ENCODE results near the gene PRPSAP2.

PRPSAP2 gene

DNA sequence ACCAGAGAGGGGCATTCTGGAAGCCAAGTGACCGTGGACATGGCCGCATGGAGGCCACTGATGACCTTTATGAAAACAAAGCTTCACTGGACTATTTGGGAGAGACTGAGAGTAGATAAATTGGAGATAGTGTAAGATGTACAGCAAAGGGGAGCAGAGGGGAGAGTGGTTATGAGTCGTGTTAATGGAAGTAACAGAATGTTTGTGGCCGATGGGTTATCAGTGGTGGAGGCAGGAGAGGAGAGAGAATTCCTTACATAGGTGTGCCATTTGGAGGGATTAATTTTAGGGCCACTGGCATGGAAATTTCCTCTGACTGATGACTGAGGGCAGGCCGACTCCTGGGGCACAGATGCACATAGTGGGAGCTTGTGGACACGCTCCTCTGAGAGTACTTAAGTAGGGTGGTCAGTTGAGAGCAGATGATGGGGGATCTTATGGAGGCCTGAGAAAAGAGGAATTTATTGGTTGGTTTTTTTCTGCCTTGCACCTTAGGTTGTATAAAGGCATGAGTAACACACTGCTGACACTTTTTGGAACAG lies 19.2 kb downstream of the PRPSAP2 start:
- TF ChIP-seq GATA3 (IDR thresholded peaks at IDR 0.05; ENCODE audit: low read depth, low read length), result no peak
- no peak for TF ChIP-seq GATA2 (IDR thresholded peaks at IDR 0.05; ENCODE audit: low read depth, low read length)

DNA sequence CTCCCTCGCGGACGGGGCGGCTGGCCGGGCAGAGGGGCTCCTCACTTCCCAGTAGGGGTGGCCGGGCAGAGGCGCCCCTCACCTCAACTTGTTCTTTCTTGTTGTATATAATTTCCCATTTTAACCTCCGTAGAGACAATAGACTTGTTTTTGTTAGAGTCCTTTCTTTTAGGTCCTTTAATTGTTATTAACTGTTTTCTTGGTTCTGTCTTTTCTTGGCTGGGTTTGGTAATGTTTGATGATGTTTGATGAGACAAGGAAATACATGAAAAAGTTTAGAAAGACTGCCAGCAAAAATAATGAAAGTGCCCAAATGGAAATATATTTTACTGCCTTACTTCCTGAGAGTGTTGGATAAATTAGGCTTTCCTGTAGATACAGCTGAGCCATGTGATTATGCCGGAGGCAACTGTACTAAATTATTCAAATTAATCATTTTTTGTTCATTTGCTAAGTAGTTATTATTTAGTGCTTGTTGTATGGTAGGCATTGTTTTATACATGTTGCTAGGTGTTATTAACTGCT lies 30.9 kb downstream of the PRPSAP2 start:
- TF ChIP-seq GATA2 (IDR thresholded peaks at IDR 0.05; ENCODE audit: low read depth, low read length), result no peak
- no peak for TF ChIP-seq GATA3 (IDR thresholded peaks at IDR 0.05; ENCODE audit: low read depth, low read length)

DNA sequence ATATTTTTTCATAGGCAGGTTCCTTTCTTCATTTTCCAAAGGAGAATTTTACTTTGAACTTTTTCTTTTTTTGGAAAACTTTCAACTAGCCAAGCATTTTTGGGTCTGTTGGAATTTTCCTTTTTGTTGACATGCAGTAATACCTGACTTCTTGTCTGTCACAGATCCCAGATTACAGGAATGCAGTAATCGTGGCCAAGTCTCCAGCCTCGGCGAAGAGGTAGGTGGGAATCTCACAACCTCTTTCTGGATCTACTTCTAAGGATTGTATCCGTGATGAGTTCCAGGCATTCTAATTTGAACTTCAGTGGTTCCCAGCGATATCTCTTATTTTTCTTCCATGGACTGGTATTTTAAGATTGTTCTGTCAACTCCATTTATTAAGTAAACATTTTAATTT lies 31.7 kb downstream of the PRPSAP2 start:
- TF ChIP-seq GATA3 (IDR thresholded peaks at IDR 0.05; ENCODE audit: low read depth, low read length) (no peak), GATA2 (IDR thresholded peaks at IDR 0.05; ENCODE audit: low read depth, low read length) (no peak)

DNA sequence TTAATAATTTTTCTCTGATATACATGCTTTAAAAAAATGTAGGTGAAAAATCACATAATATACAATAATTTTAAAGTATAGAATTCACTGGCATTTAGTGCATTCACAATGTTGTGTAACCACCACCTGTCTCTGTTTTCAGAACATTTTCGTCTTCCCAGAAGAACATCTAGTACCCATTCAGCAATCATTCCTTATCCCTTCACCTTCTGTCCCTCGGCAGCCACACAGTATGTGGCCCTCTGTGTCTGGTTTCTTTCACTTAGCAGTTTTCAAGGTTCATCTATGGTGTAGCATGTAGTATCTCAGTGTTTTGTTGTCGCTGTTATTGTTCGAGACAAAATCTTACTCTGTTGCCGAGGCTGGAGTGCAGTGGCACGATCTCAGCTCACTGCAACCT lies 33.6 kb downstream of the PRPSAP2 start:
- no peak for TF ChIP-seq GATA3 (IDR thresholded peaks at IDR 0.05; ENCODE audit: low read depth, low read length)
- no peak for TF ChIP-seq GATA2 (IDR thresholded peaks at IDR 0.05; ENCODE audit: low read depth, low read length)

DNA sequence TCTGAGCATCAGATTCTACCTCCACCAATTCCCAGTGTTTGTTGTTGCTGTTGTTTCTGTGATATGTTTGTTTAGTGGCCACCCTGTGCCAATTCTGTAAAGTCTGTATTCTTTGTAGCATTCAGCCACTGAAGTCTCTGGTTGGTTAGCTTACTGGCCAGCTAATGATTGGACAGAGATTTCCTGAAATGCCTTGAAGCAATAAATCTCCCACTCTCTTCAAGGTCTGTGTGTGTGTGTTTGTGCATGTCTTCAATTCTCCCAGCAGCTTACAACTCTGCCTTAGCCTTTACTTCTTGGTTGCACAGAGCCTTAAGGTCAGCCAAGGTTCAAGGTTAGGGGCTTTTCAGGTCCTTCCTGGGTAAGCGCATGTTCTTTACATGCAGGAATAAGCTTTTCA lies 38.2 kb downstream of the PRPSAP2 start:
- TF ChIP-seq GATA2 (IDR thresholded peaks at IDR 0.05; ENCODE audit: low read depth, low read length), result no peak
- TF ChIP-seq GATA3 (IDR thresholded peaks at IDR 0.05; ENCODE audit: low read depth, low read length), result no peak

DNA sequence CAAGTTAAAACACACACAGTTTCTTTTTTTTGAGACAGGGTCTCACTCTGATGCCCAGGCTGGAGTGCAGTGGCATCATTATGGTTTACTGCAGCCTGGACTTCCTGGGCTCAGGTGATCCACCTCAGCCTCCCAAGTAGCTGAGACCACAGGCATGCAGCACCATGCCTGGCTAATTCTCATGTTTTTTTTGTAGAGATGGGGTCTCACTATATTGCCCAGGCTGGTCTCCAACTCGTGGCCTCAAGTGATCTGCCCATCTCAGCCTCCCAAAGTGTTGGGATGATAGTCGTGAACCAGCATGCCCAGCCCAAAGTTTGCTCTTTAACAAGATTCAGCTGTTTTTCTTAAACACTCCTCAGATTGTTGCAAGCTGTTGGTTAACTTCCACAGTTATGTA lies 39.0 kb downstream of the PRPSAP2 start:
- no peak for TF ChIP-seq GATA2 (IDR thresholded peaks at IDR 0.05; ENCODE audit: low read depth, low read length)
- no peak for TF ChIP-seq GATA3 (IDR thresholded peaks at IDR 0.05; ENCODE audit: low read depth, low read length)

DNA sequence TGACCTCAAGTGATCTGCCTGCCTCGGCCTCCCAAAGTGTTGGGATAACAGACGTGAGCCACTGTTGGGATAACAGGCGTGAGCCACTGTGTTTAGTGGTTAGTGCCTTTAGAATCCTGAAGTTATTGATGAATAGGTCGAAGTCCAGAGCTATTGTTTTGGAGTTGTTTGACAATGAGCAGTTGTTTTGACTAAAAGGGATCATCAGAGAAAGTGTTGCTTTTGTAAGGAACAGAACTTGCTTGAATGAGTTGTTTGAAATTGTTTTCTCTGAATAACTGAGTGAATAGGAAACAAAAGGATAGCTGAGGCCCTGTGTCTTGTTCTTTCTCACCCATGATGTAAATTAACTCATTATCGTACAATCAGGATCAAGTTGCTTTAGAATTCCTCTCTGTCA lies 46.6 kb downstream of the PRPSAP2 start:
- TF ChIP-seq GATA2 (IDR thresholded peaks at IDR 0.05; ENCODE audit: low read depth, low read length), result no peak
- TF ChIP-seq GATA3 (IDR thresholded peaks at IDR 0.05; ENCODE audit: low read depth, low read length), result no peak

DNA sequence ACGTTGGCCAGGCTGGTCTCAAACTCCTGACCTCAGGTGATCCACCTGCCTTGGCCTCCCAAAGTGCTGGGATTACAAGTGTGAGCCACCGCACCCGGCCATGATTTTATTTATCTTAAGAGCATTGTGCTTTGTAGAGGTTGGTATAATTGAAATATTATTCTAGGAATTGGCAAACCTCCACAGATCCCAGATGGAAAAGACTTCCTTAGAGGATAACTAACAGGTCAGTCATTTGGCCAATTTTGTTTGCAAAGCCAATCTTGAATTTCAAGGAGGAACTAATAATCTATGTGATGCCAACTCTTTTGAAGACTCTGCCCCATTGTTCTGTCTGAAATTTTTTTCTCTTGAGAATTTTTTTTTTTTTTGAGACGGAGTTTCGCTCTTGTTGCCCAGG lies 47.3 kb downstream of the PRPSAP2 start:
- TF ChIP-seq GATA2 (IDR thresholded peaks at IDR 0.05; ENCODE audit: low read depth, low read length), result no peak
- TF ChIP-seq GATA3 (IDR thresholded peaks at IDR 0.05; ENCODE audit: low read depth, low read length), result no peak

DNA sequence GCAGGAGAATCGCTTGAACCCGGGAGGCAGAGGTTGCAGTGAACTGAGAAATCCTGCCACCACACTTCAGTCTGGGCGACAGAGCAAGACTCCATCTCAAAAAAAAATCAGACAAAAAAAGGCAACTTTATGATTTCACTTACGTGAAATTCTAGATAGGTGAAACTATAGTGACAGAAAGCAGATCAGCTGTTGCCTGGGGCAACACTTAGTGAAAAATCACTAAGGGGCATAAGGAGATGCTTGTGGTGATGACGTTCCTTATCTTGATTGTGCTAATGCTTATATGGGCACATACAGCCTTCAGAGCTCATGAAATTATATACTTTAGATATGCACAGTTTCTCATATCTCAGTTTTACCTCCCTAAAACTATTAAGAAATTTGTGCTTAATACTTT lies 52.4 kb downstream of the PRPSAP2 start:
- TF ChIP-seq GATA3 (IDR thresholded peaks at IDR 0.05; ENCODE audit: low read depth, low read length), result no peak
- TF ChIP-seq GATA2 (IDR thresholded peaks at IDR 0.05; ENCODE audit: low read depth, low read length), result no peak

DNA sequence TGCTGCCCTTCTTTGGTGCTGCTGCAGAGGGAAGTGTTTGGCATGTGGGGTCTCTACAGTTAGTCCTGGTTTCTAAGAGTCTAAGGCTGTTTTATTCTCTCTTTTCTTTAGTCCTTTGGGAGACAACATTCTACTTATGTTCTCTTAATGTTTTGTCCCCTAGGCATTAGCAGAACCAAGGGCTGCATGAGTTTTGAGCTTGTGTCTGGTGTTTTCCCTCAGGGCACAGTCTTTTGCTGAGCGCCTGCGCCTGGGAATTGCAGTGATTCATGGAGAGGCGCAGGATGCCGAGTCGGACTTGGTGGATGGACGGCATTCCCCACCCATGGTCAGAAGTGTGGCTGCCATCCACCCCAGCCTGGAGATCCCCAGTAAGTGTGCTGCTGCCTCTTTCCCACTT lies 53.0 kb downstream of the PRPSAP2 start:
- no peak for TF ChIP-seq GATA3 (IDR thresholded peaks at IDR 0.05; ENCODE audit: low read depth, low read length)
- no peak for TF ChIP-seq GATA2 (IDR thresholded peaks at IDR 0.05; ENCODE audit: low read depth, low read length)

DNA sequence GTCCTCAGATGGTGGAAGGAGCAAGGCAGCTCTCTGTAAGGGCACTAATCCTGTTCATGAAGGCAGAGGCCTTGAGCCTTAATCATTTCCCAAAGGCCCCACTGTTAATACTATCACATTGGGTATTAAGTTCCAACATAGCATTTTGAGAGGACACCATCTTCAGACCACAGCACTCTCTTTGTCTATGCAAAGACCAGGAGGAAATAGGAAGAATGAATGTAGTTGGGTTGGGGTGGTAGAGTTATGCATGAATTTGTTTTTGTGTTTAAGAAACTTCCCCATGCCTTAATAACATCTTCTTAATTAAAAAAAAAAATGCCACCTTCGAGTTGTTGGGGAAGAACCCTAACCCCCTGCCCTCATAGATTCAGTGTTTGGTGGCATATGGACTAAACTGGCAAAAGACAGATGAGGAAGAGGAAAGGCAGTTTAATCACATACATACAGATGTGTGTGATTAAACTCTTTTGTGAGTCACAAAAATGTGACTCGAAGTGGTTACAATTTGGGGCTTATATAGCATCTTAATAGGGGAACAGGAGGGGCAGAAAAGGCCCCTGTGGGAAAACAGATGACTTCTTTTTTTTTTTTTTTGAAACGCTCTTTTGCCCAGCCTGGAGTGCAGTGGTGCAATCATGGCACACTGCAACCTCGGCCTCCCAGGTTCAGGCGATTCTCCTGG lies 59.0 kb downstream of the PRPSAP2 start:
- TF ChIP-seq GATA2 (IDR thresholded peaks at IDR 0.05; ENCODE audit: low read depth, low read length) (no peak), GATA3 (IDR thresholded peaks at IDR 0.05; ENCODE audit: low read depth, low read length) (no peak)

DNA sequence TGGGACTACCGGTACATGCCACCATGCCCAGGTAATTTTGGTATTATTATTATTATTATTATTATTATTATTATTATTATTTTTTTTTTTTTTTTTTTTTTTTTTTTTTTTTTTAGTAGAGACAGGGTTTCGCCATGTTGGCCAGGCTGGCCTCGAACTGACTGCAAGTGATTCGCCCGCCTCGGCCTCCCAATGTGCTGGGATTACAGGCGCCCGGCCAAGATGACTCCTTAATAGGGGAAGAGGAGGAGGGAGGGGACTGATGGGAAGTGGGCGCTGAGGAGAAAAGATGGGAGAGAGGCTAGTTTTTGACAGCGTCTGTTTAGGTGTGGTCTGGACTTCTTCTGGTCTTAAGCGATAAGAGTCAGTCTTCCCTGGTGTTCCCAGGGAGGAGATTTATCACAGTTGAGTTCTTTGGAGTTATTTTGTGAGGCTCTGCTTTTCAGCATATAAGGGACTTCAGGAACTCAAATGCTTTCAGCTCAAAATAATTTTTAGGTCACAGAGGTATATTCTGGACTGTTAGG lies 59.6 kb downstream of the PRPSAP2 start:
- no peak for TF ChIP-seq GATA3 (IDR thresholded peaks at IDR 0.05; ENCODE audit: low read depth, low read length)
- TF ChIP-seq GATA2 (IDR thresholded peaks at IDR 0.05; ENCODE audit: low read depth, low read length), result no peak

DNA sequence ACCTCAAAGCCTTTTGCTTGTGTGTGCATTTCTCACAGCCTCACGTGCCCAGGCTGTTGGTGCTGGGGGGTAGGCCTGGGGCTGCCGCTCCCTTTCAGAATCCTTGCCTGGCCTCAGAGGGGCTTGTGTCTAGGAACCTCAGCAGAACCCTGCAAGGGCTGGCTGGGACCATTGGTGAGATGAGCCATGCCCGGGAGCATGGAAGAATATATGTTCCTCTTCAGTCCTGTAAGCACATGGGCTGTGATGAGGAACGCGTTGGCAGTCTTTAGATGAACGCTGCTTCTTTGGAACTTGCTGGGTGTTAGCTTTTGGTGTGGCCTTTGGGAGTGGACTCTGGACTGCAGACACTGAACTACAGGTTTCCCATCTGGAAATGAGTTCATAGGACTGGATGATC lies 62.0 kb downstream of the PRPSAP2 start:
- TF ChIP-seq GATA3 (IDR thresholded peaks at IDR 0.05; ENCODE audit: low read depth, low read length), result no peak
- TF ChIP-seq GATA2 (IDR thresholded peaks at IDR 0.05; ENCODE audit: low read depth, low read length), result no peak

DNA sequence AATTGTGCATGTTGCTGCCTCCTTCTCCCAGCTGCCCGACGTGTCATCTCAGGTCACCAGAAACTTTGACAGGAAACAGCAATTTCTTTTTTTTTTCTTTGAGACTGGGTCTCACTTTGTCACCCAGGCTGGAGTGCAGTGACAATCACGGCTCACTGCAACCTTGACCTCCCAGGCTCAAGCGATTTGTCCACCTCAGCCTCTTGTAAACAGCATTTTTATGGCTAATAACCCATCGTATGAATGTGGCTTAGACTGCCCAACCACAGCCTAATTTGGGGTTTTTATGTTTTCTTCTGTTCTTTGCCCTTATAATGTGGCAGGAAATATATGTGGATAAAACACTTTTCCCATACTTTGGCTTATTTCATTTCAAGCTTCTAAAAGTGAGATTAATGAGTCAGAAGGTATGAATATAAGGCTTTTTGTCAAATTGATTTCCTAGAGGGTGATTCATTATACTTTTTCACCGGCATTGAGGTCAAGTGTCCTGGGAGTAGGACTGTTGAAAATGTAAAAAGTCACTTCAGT lies 63.0 kb downstream of the PRPSAP2 start:
- TF ChIP-seq GATA3 (IDR thresholded peaks at IDR 0.05; ENCODE audit: low read depth, low read length), result no peak
- no peak for TF ChIP-seq GATA2 (IDR thresholded peaks at IDR 0.05; ENCODE audit: low read depth, low read length)

DNA sequence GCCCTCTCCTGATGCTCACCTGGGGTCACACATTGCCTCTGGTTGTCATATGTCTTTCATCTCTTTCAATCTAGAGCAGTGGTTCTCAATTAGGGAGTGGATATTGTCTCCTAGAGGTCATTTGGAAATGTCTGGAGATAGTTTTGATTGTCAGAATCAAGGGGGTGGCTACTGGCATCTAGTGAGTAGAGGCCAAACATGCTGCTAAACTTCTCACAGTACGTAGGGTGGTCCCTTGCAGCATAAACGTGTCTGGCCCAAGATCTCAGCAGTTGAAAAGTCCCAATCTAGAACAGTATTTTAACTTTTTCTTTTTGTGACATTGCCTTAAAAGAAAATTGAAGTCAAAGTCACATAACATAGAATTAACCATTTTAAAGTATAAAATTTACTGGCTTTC lies 63.6 kb downstream of the PRPSAP2 start:
- TF ChIP-seq GATA3 (IDR thresholded peaks at IDR 0.05; ENCODE audit: low read depth, low read length) (no peak), GATA2 (IDR thresholded peaks at IDR 0.05; ENCODE audit: low read depth, low read length) (no peak)
